Suprapubic skin (tissue), 4 donors: Measurements from ENCODE around the gene NAIF1. TPM values are rescaled to one million over a fixed set of nuclear protein-coding genes. Genes with fewer than 3 reads are reported as not detected.
A peak's percentile ranks its signal among the peaks of the same experiment; 100 is the strongest.

Source experiments
- DNase-seq, 2 donors: peaks; one replicate each; pipeline ENCODE4 v3.0.0-alpha.2; 2019; ENCODE audit warnings: low spot score in 2 of 2
- H3K27ac ChIP-seq: fragments of 200-600 bp; sonication (generic); one replicate; pipeline ENCODE4 v1.5.1; 2019
- H3K27me3 ChIP-seq: fragments of 200-600 bp; sonication (generic); one replicate; pipeline ENCODE4 v1.5.1; 2019
- H3K36me3 ChIP-seq: fragments of 200-600 bp; sonication (generic); one replicate; pipeline ENCODE4 v1.5.1; 2019
- H3K4me1 ChIP-seq: fragments of 200-600 bp; sonication (generic); one replicate; pipeline ENCODE4 v1.5.1; 2019
- H3K4me3 ChIP-seq: fragments of 200-600 bp; sonication (generic); one replicate; pipeline ENCODE4 v1.5.1; 2019; ENCODE audit warnings: mild to moderate bottlenecking
- H3K9me3 ChIP-seq: fragments of 200-600 bp; sonication (generic); one replicate; pipeline ENCODE4 v1.5.1; 2019
- EP300 ChIP-seq: sonication (generic); formaldehyde crosslinking; IDR thresholded peaks from one replicate; pipeline ENCODE4 v1.6.1; 2017; ENCODE audit warnings: antibody characterized with exemption
- POLR2A ChIP-seq, 2 donors: fragments of 450-650 bp; IDR thresholded peaks; one replicate each; pipeline ENCODE4 v1.6.1; 2017; ENCODE audit warnings: antibody characterized with exemption in 2 of 2, mild to moderate bottlenecking in 2 of 2, moderate library complexity in 2 of 2
- POLR2AphosphoS5 ChIP-seq, 3 donors: sonication (generic); formaldehyde crosslinking; IDR thresholded peaks; one replicate each; pipeline ENCODE4 v1.6.1; 2017; ENCODE audit warnings: antibody characterized with exemption in 3 of 3
- WGBS: methylation state at CpG from one replicate; pipeline ENCODE4 v1.1.5; 2018; 5-methylcytosine and 5-hydroxymethylcytosine counted together
- total RNA-seq, 4 donors: library from RNA; depleted of rRNA; stranded (reverse); fragments of >200 nt; gene quantifications; one replicate each; pipeline ENCODE4 v1.1.0, GENCODE V29; 2016
- TF ChIP-seq, protein P1 (sequence below), 2 donors: fragments of 200-600 bp in 1 of 2; fragments of 450-650 bp in 1 of 2; sonication (generic) in 1 of 2; IDR thresholded peaks; one replicate each; pipeline ENCODE4 v1.5.1; 2016 to 2019; ENCODE audit warnings: antibody characterized with exemption in 2 of 2, mild to moderate bottlenecking in 1 of 2, moderate library complexity in 1 of 2

The NAIF1 gene
- total RNA-seq, 4 donors from 2014 or later = 9.6 to 14.7 (median 12.6) TPM

DNA sequence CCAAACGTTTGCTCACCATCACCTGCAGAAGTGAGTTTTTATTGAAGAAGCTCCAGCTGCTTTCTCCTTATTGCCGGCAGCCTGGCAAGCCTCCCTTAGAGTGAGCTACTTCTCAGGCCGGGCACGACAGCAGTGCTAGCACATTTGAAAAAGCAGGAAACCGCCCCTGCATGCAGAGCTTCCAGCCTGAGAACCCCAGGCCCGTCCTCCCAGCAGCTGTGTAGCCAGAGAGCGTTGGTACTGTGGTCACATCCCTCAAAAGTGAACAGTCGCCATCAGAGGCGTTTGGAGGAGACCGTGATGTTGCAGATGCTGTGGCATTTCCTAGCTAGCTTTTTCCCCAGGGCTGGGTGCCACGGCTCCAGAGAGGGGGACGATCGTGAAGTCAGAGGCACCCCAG is 24.5 kb upstream of the NAIF1 start:
- peaks cover 49% of the 10 kb centered on the region for H3K4me1 ChIP-seq
- WGBS = 59% methylated on average over 12 of the region's 13 CpGs
- no peak overlapping the region for H3K4me3 ChIP-seq
- H3K27me3 ChIP-seq = no peaks in the 10 kb centered on the region
- TF ChIP-seq POLR2A (IDR thresholded peaks at IDR 0.05) (no peak), POLR2AphosphoS5 (IDR thresholded peaks at IDR 0.05) (no peak), EP300 (no peak)
- TF ChIP-seq, protein P1, sequence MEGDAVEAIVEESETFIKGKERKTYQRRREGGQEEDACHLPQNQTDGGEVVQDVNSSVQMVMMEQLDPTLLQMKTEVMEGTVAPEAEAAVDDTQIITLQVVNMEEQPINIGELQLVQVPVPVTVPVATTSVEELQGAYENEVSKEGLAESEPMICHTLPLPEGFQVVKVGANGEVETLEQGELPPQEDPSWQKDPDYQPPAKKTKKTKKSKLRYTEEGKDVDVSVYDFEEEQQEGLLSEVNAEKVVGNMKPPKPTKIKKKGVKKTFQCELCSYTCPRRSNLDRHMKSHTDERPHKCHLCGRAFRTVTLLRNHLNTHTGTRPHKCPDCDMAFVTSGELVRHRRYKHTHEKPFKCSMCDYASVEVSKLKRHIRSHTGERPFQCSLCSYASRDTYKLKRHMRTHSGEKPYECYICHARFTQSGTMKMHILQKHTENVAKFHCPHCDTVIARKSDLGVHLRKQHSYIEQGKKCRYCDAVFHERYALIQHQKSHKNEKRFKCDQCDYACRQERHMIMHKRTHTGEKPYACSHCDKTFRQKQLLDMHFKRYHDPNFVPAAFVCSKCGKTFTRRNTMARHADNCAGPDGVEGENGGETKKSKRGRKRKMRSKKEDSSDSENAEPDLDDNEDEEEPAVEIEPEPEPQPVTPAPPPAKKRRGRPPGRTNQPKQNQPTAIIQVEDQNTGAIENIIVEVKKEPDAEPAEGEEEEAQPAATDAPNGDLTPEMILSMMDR (IDR thresholded peaks at IDR 0.05) = no peak
- DNase-seq = peak in 1 of 2 donors; percentile 62
- H3K9me3 ChIP-seq = no peaks in the 10 kb centered on the region
- no peaks in the 10 kb centered on the region for H3K36me3 ChIP-seq
- no peak overlapping the region for H3K27ac ChIP-seq

DNA sequence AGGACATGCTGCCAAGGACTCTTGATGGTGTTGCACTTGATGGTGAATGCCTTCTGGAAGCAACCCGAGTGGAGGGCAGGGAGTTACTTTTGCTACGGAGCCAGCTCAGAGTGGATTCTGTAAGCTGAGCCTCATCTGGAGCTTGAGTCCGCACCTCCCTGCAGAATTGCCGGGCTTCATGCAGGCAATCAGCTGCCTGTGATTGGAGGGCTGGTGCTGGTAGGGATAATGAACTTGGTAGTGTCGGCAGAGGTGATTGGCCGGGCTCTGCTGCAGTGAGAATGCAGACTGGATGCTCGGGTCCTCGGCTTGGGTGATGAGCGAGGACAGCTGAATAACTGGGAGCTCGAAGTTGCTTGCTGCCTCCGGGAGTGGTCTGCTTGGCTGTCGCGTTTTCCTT is 24.0 kb upstream of the NAIF1 start:
- no peak overlapping the region for H3K4me3 ChIP-seq
- TF ChIP-seq, protein P1 (IDR thresholded peaks at IDR 0.05) = no peak
- TF ChIP-seq EP300 = no peak
- H3K27ac ChIP-seq = peak overlapping the region; percentile 24
- H3K27me3 ChIP-seq = no peaks in the 10 kb centered on the region
- peaks cover 48% of the 10 kb centered on the region for H3K4me1 ChIP-seq
- DNase-seq = peak; percentile 76 to 84
- no peaks in the 10 kb centered on the region for H3K9me3 ChIP-seq
- no peaks in the 10 kb centered on the region for H3K36me3 ChIP-seq
- 46% methylated on average over 12 of the region's 13 CpGs for WGBS

DNA sequence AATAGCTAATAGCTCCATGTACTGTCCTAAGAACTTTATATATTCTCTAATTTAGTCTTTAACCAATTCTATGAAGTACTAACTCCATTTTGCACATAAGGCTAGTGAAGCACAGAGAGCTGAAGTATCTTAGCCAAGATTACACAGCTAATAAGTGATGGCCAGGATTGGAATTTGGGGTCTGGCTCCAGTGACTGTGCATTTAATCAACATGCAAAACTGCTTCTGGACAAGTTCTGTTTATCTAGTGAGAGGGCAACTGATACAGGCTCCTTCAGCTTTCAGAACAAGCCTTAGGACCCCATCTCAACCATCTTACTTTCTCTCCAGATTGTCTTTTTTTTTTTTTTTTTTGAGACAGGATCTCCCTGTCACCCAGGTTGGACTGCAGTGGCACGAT is 22.2 kb upstream of the NAIF1 start:
- no peak for DNase-seq
- TF ChIP-seq, protein P1 (IDR thresholded peaks at IDR 0.05) = no peak
- TF ChIP-seq EP300 (no peak), POLR2AphosphoS5 (IDR thresholded peaks at IDR 0.05) (no peak), POLR2A (IDR thresholded peaks at IDR 0.05) (no peak)
- no peaks in the 10 kb centered on the region for H3K9me3 ChIP-seq
- H3K4me1 ChIP-seq = peaks cover 36% of the 10 kb centered on the region
- WGBS = 84% methylated on average over 1 of the region's 1 CpG
- H3K36me3 ChIP-seq = no peaks in the 10 kb centered on the region
- no peak overlapping the region for H3K4me3 ChIP-seq
- no peak overlapping the region for H3K27ac ChIP-seq
- H3K27me3 ChIP-seq = no peaks in the 10 kb centered on the region

DNA sequence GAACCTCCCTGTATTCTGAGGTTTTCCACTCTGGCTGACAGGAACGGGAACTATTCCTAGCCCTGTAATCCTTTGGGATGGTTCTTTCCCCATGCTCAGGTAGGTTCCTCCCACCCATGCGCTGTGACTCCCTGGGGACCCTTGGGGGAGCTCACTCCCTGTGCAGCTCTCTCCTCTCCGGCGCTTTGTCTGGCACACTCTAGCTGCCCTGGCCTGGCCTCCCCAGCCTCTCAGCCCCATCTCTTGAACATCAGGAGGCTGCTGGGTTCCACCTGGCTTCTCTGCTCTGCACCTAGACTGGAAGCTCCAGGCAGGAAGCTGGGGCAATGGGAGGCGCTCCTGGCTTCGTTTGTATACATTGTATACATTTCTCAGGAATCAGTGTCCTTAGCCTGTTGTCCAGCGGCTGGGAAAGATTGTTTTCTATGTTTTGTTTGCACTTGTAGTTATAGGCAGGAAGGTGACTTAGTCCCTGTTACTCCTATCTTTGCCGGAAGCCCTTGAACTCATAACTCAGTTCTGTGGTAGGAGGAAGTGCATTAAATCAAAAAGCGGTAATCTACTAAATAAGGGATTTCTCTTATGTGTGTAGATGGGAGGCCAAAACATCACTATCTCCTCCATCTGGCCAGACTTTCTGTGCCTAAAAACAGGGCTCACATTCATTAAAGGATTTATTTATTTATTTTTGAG is 21.3 kb upstream of the NAIF1 start:
- H3K36me3 ChIP-seq = no peaks in the 10 kb centered on the region
- H3K4me3 ChIP-seq = no peak overlapping the region
- no peak overlapping the region for H3K27ac ChIP-seq
- no peaks in the 10 kb centered on the region for H3K9me3 ChIP-seq
- H3K4me1 ChIP-seq = peaks cover 27% of the 10 kb centered on the region
- no peak for TF ChIP-seq EP300
- no peak for TF ChIP-seq POLR2AphosphoS5 (IDR thresholded peaks at IDR 0.05)
- TF ChIP-seq, protein P1 (IDR thresholded peaks at IDR 0.05) = no peak
- TF ChIP-seq POLR2A (IDR thresholded peaks at IDR 0.05) = no peak
- 77% methylated on average over 9 of the region's 9 CpGs for WGBS
- no peak for DNase-seq
- H3K27me3 ChIP-seq = no peaks in the 10 kb centered on the region

DNA sequence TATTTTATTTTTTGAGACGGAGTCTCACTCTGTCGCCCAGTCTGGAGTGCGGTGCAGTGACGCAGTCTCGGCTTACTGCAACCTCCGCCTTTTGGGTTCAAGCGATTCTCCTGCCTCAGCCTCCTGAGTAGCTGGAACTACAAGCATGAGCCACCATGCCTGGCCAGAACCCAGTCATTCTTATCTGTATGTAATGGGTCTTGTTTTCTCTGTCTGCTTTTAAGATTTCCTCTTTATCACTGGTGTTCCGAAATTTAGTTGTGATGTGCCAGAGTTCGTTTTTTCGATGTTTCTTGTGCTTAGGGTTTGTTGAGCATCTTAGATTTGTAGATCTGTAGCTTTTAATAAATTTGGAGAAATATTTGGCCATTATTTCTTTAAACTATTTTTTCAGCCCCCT is 20.1 kb upstream of the NAIF1 start:
- H3K9me3 ChIP-seq = no peaks in the 10 kb centered on the region
- H3K27ac ChIP-seq = no peak overlapping the region
- WGBS = 78% methylated on average over 10 of the region's 10 CpGs
- TF ChIP-seq EP300 (no peak), POLR2A (IDR thresholded peaks at IDR 0.05) (no peak), POLR2AphosphoS5 (IDR thresholded peaks at IDR 0.05) (no peak)
- no peak overlapping the region for H3K4me3 ChIP-seq
- no peak for DNase-seq
- no peaks in the 10 kb centered on the region for H3K36me3 ChIP-seq
- H3K4me1 ChIP-seq = peaks cover 21% of the 10 kb centered on the region
- no peaks in the 10 kb centered on the region for H3K27me3 ChIP-seq

DNA sequence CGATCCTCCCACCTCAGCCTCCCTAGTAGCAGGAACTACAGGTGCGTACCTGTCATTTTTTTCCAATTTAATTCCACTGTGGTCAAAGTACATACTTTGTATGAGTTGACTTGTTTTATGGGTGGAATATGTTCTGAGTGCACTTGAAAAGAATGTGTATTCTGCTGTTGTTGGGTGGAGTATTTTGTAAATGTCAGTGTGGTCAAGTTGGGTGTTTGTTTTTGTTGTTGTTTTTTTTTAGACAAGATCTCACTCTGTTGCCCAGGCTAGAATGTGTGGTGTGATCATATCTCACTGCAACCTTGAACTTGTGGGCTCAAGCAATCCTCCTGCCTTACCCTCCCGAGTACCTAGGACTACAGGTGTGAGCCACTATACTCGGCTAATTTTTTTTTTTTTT is 18.8 kb upstream of the NAIF1 start:
- WGBS = 95% methylated on average over 4 of the region's 4 CpGs
- Histone ChIP-seq H3K4me1 (peaks cover 22% of the 10 kb centered on the region), H3K9me3 (no peaks in the 10 kb centered on the region), H3K27me3 (no peaks in the 10 kb centered on the region), H3K27ac (no peak overlapping the region), H3K36me3 (no peaks in the 10 kb centered on the region), H3K4me3 (no peak overlapping the region)
- no peak for DNase-seq
- TF ChIP-seq EP300 (no peak), POLR2A (IDR thresholded peaks at IDR 0.05) (no peak), POLR2AphosphoS5 (IDR thresholded peaks at IDR 0.05) (no peak)
- TF ChIP-seq, protein P1 (IDR thresholded peaks at IDR 0.05) = no peak
